Liver (tissue), 9 donors: ENCODE measurements around the gene MAT2A. TPM values are rescaled to one million over a fixed set of nuclear protein-coding genes. Genes with fewer than 3 reads are reported as not detected.

Experiments
- DNase-seq: peaks from one replicate; pipeline ENCODE4 v3.0.0-alpha.2; 2017; ENCODE audit warnings: low spot score
- H3K27ac ChIP-seq, 2 donors: one replicate each; pipeline ENCODE4 v1.7.0; 2013; ENCODE audit warnings: inconsistent platforms in 2 of 2, low read length in 2 of 2, control low read depth in 1 of 2, low read depth in 1 of 2, mild to moderate bottlenecking in 1 of 2
- H3K27me3 ChIP-seq, 4 donors: one replicate each; pipeline versions ENCODE4 v1.6.1 to v1.7.0; 2013; ENCODE audit warnings: low read length in 3 of 4, inconsistent platforms in 1 of 4, mild to moderate bottlenecking in 1 of 4, moderate library complexity in 1 of 4; ENCODE audit not compliant: control insufficient read depth in 4 of 4, insufficient read depth in 4 of 4
- H3K36me3 ChIP-seq, 4 donors: one replicate each; pipeline versions ENCODE4 v1.6.1 to v1.7.0; 2013; ENCODE audit warnings: low read length in 3 of 4, mild to moderate bottlenecking in 3 of 4, low read depth in 1 of 4, moderate library complexity in 1 of 4; ENCODE audit not compliant: control insufficient read depth in 4 of 4, insufficient read depth in 3 of 4
- H3K4me1 ChIP-seq, 4 donors: one replicate each; pipeline versions ENCODE4 v1.6.1 to v1.7.0; 2013; ENCODE audit warnings: low read length in 3 of 4, mild to moderate bottlenecking in 3 of 4, moderate library complexity in 1 of 4; ENCODE audit not compliant: control insufficient read depth in 4 of 4, insufficient read depth in 4 of 4
- H3K4me3 ChIP-seq, 3 donors: one replicate each; pipeline versions ENCODE4 v1.6.1 to v1.7.0; 2013; ENCODE audit warnings: low read length in 3 of 3, control low read depth in 1 of 3, low read depth in 1 of 3, mild to moderate bottlenecking in 1 of 3
- H3K9ac ChIP-seq, 2 donors: one replicate each; pipeline ENCODE4 v1.7.0; 2013; ENCODE audit warnings: low read length in 2 of 2, mild to moderate bottlenecking in 2 of 2, moderate library complexity in 2 of 2, control low read depth in 1 of 2, low read depth in 1 of 2
- H3K9me3 ChIP-seq, 4 donors: one replicate each; pipeline versions ENCODE4 v1.6.1 to v1.7.0; 2013; ENCODE audit warnings: low read length in 3 of 4; ENCODE audit not compliant: control insufficient read depth in 4 of 4
- ATF3 ChIP-seq: IDR thresholded peaks from 2 replicates; pipeline ENCODE4 v1.6.1; 2016; ENCODE audit warnings: antibody characterized with exemption
- CTCF ChIP-seq: fragments of 150-350 bp; IDR thresholded peaks from 2 replicates; pipeline ENCODE4 v1.5.1; 2017; ENCODE audit warnings: improper control_type of control experiment, low read depth, low read length; ENCODE audit not compliant: missing input control
- EGR1 ChIP-seq, 2 donors: IDR thresholded peaks; 2 replicates each; pipeline ENCODE4 v1.6.1; 2016 to 2018; ENCODE audit warnings: antibody characterized with exemption in 2 of 2, low read depth in 2 of 2
- FOXA1 ChIP-seq: IDR thresholded peaks from 2 replicates; pipeline ENCODE4 v1.6.1; 2016; ENCODE audit warnings: antibody characterized with exemption
- FOXA2 ChIP-seq: IDR thresholded peaks from 2 replicates; pipeline ENCODE4 v1.6.1; 2016; ENCODE audit warnings: antibody characterized with exemption
- GABPA ChIP-seq, 2 donors: IDR thresholded peaks in 1 of 2; conservative IDR thresholded peaks in 1 of 2; 2 replicates each; pipeline ENCODE4 v1.6.1; 2016; ENCODE audit warnings: antibody characterized with exemption in 2 of 2, mild to moderate bottlenecking in 1 of 2, moderate library complexity in 1 of 2
- HNF4A ChIP-seq, 2 donors: conservative IDR thresholded peaks; 2 replicates each; pipeline ENCODE4 v1.6.1; 2016; ENCODE audit warnings: antibody characterized with exemption in 2 of 2, mild to moderate bottlenecking in 2 of 2
- HNF4G ChIP-seq: IDR thresholded peaks from 2 replicates; pipeline ENCODE4 v1.6.1; 2016; ENCODE audit warnings: antibody characterized with exemption
- JUND ChIP-seq, 2 donors: IDR thresholded peaks; 2 replicates each; pipeline ENCODE4 v1.6.1; 2016; ENCODE audit warnings: antibody characterized with exemption in 2 of 2
- MAX ChIP-seq: IDR thresholded peaks from 2 replicates; pipeline ENCODE4 v1.6.1; 2016; ENCODE audit warnings: antibody characterized with exemption
- NR2F2 ChIP-seq: IDR thresholded peaks from 2 replicates; pipeline ENCODE4 v1.6.1; 2016; ENCODE audit warnings: antibody characterized with exemption
- RAD21 ChIP-seq, 2 donors: IDR thresholded peaks; 2 replicates each; pipeline ENCODE4 v1.6.1; 2016; ENCODE audit warnings: antibody characterized with exemption in 2 of 2, mild to moderate bottlenecking in 2 of 2
- REST ChIP-seq: IDR thresholded peaks from 2 replicates; pipeline ENCODE4 v1.6.1; 2016; ENCODE audit warnings: antibody characterized with exemption, mild to moderate bottlenecking
- RXRA ChIP-seq, 2 donors: IDR thresholded peaks; 2 replicates each; pipeline ENCODE4 v1.6.1; 2017 to 2018; ENCODE audit warnings: antibody characterized with exemption in 2 of 2, mild to moderate bottlenecking in 1 of 2
- SP1 ChIP-seq: IDR thresholded peaks from 2 replicates; pipeline ENCODE4 v1.6.1; 2018; ENCODE audit warnings: antibody characterized with exemption, mild to moderate bottlenecking
- TAF1 ChIP-seq: conservative IDR thresholded peaks from 2 replicates; pipeline ENCODE4 v1.6.1; 2016; ENCODE audit warnings: antibody characterized with exemption, mild to moderate bottlenecking
- YY1 ChIP-seq: IDR thresholded peaks from 2 replicates; pipeline ENCODE4 v1.6.1; 2016; ENCODE audit warnings: antibody characterized with exemption, mild to moderate bottlenecking
- ZBTB33 ChIP-seq: IDR thresholded peaks from 2 replicates; pipeline ENCODE4 v1.6.1; 2016; ENCODE audit warnings: antibody characterized with exemption
- WGBS: extraction: QIAGEN DNeasy Blood & Tissue Kit; methylation state at CpG from one replicate; pipeline ENCODE4 v1.1.7; 2013; 5-methylcytosine and 5-hydroxymethylcytosine counted together
- polyA plus RNA-seq, 2 donors: library from polyadenylated mRNA; stranded (reverse) in 1 of 2; unstranded in 1 of 2; fragments of 200-250 nt in 1 of 2; fragments of >200 nt in 1 of 2; fragmentation: Nextera tagmentation in 1 of 2; extraction: Ambion mirVana in 1 of 2; gene quantifications; one replicate each; pipeline versions ENCODE4 v1.2.1 to v1.2.3, GENCODE V29; 2013 to 2015
- total RNA-seq, 2 donors: library from RNA; depleted of rRNA; stranded (reverse); fragments of >200 nt; gene quantifications; one replicate each; pipeline ENCODE4 v1.2.3, GENCODE V29; 2014
- donor health status: healthy.
- donor health status: healthy.
- donor health status: healthy.
- donor health status: healthy.
- donor health status: healthy.

Gene MAT2A
- total and polyA plus RNA-seq, 4 donors = 48.3 to 104 (median 79.9) TPM

- Histone ChIP-seq H3K4me1 (peaks cover 1 to 36% (median 22%) of the 10 kb centered on the region in 4 donors), H3K36me3 (peaks cover 0 to 29% (median 23%) of the 10 kb centered on the region in 4 donors), H3K4me3 (peak overlapping the region; percentile 67 to 97 (median 94)), H3K27ac (peak overlapping the region; percentile 99 to 100), H3K27me3 (no peaks in the 10 kb centered on the region), H3K9ac (peak overlapping the region; percentile 80 to 91), H3K9me3 (no peaks in the 10 kb centered on the region)
- DNase-seq = peak; percentile 78
- under 1% methylated on average over 67 of the region's 67 CpGs for WGBS
- peak; percentile 0 for TF ChIP-seq CTCF
- TF ChIP-seq FOXA1 = no peak
- TF ChIP-seq TAF1 = no peak
- no peak for TF ChIP-seq JUND (IDR thresholded peaks at IDR 0.05)
- peak; percentile 74 for TF ChIP-seq MAX
- TF ChIP-seq RXRA (IDR thresholded peaks at IDR 0.05) = no peak
- no peak for TF ChIP-seq EGR1 (IDR thresholded peaks at IDR 0.05; ENCODE audit: low read depth in 2 of 2)
- peak; percentile 64 for TF ChIP-seq NR2F2
- TF ChIP-seq HNF4A (conservative IDR thresholded peaks at IDR 0.05) = no peak
- TF ChIP-seq RAD21 (IDR thresholded peaks at IDR 0.05) = peak in 1 of 2 donors; percentile 15
Observed at GRCh38 chr2:85539361-85540132, 579 bp downstream of the MAT2A start.

GRCh38 chr2:85540133-85540648, 1.2 kb downstream of the MAT2A start:
- H3K4me1 ChIP-seq = peaks cover 1 to 36% (median 22%) of the 10 kb centered on the region in 4 donors
- WGBS = 3% methylated on average over 11 of the region's 11 CpGs
- TF ChIP-seq CTCF = no peak
- TF ChIP-seq FOXA1 = no peak
- TF ChIP-seq RXRA (IDR thresholded peaks at IDR 0.05) = peak in 1 of 2 donors; percentile 17
- peak; percentile 90 for TF ChIP-seq YY1
- no peak for TF ChIP-seq ZBTB33
- TF ChIP-seq TAF1 = no peak
- no peak for TF ChIP-seq REST
- no peak for TF ChIP-seq SP1
- no peak for TF ChIP-seq RAD21 (IDR thresholded peaks at IDR 0.05)
- TF ChIP-seq ATF3 = peak; percentile 18
- no peak for TF ChIP-seq HNF4G
- no peak for TF ChIP-seq MAX
- no peak for TF ChIP-seq EGR1 (IDR thresholded peaks at IDR 0.05; ENCODE audit: low read depth in 2 of 2)
- no peak for TF ChIP-seq GABPA (IDR thresholded peaks at IDR 0.05 in 1 of 2, conservative IDR thresholded peaks at IDR 0.05 in 1 of 2)
- TF ChIP-seq JUND (IDR thresholded peaks at IDR 0.05) = no peak
- peak; percentile 11 to 13 for TF ChIP-seq HNF4A (conservative IDR thresholded peaks at IDR 0.05)
- TF ChIP-seq NR2F2 = peak; percentile 3
- no peak for TF ChIP-seq FOXA2

More at GRCh38 chr2:85540133-85540648, 1.2 kb downstream of the MAT2A start:
- Histone ChIP-seq H3K4me3 (peak overlapping the region; percentile 67 to 97 (median 94)), H3K36me3 (peaks cover 0 to 32% (median 25%) of the 10 kb centered on the region in 4 donors), H3K9ac (peak overlapping the region; percentile 80 to 91), H3K27ac (peak overlapping the region; percentile 99 to 100), H3K27me3 (no peaks in the 10 kb centered on the region), H3K9me3 (no peaks in the 10 kb centered on the region)
- DNase-seq = no peak
